Stimulated activated CD8-positive, alpha-beta memory T cell treated with anti-CD3 and anti-CD28 coated beads, Interleukin-12 subunit alpha, Interleukin-12 subunit beta, amount 100 ng/mL, for 24 hours (primary cell): ENCODE measurements around the gene ASMTL.
"Not testable (repeated sequence)": the region's sequence is repeated elsewhere in the genome, so short reads cannot be mapped to it uniquely, and the experiment has no call there.

Experiments
- DNase-seq: peaks from one replicate; pipeline ENCODE4 v3.0.0-alpha.2; 2020; ENCODE audit errors: extremely low read depth

The ASMTL gene

GRCh38 chrX:1453951-1454785, 1.5 kb upstream of the ASMTL start:
- DNase-seq: peak; percentile 64

- DNase-seq: peak; percentile 49
These were observed 680 bp upstream of the ASMTL start for GRCh38 chrX:1453395-1453783.

- no peak for DNase-seq
These were observed 821 bp downstream of the ASMTL start for GRCh38 chrX:1451661-1452515.

- no peak for DNase-seq
These were observed 1.5 kb downstream of the ASMTL start for GRCh38 chrX:1451251-1451660.

- no peak for DNase-seq
These were observed 2.1 kb downstream of the ASMTL start for GRCh38 chrX:1450361-1451161.

- no peak for DNase-seq
These were observed 2.9 kb downstream of the ASMTL start for GRCh38 chrX:1449823-1450149.

- no peak for DNase-seq
These were observed 3.5 kb downstream of the ASMTL start for GRCh38 chrX:1449036-1449822.

- not testable (repeated sequence) for DNase-seq
These were observed 4.1 kb downstream of the ASMTL start for GRCh38 chrX:1448573-1449001.

GRCh38 chrX:1447969-1448572, 4.6 kb downstream of the ASMTL start:
- DNase-seq: not testable (repeated sequence)

- DNase-seq: not testable (repeated sequence)
These were observed 5.4 kb downstream of the ASMTL start for GRCh38 chrX:1446984-1447968.

- no peak for DNase-seq
These were observed 7.9 kb downstream of the ASMTL start for GRCh38 chrX:1444561-1445500.

- DNase-seq: no peak
These were observed 9.1 kb downstream of the ASMTL start for GRCh38 chrX:1443496-1444075.

GRCh38 chrX:1442724-1443367, 9.9 kb downstream of the ASMTL start:
- no peak for DNase-seq

- no peak for DNase-seq
These were observed 10.6 kb downstream of the ASMTL start for GRCh38 chrX:1442016-1442665.

- no peak for DNase-seq
These were observed 12.2 kb downstream of the ASMTL start for GRCh38 chrX:1440506-1440905.

GRCh38 chrX:1435241-1435895, 17.3 kb downstream of the ASMTL start:
- DNase-seq: no peak

- no peak for DNase-seq
These were observed 17.9 kb downstream of the ASMTL start for GRCh38 chrX:1434871-1435240.
